ENCODE measurements around the gene IRF9.

GRCh38 chr14:24122416-24122815 lies 38.6 kb upstream of the IRF9 start:
- TF ChIP-seq, protein P1, sequence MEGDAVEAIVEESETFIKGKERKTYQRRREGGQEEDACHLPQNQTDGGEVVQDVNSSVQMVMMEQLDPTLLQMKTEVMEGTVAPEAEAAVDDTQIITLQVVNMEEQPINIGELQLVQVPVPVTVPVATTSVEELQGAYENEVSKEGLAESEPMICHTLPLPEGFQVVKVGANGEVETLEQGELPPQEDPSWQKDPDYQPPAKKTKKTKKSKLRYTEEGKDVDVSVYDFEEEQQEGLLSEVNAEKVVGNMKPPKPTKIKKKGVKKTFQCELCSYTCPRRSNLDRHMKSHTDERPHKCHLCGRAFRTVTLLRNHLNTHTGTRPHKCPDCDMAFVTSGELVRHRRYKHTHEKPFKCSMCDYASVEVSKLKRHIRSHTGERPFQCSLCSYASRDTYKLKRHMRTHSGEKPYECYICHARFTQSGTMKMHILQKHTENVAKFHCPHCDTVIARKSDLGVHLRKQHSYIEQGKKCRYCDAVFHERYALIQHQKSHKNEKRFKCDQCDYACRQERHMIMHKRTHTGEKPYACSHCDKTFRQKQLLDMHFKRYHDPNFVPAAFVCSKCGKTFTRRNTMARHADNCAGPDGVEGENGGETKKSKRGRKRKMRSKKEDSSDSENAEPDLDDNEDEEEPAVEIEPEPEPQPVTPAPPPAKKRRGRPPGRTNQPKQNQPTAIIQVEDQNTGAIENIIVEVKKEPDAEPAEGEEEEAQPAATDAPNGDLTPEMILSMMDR (IDR thresholded peaks at IDR 0.05) = no peak
- TF ChIP-seq POLR2A (IDR thresholded peaks at IDR 0.05) = no peak
- no peak for TF ChIP-seq EP300 (IDR thresholded peaks at IDR 0.05)
- TF ChIP-seq POLR2AphosphoS5 (IDR thresholded peaks at IDR 0.05) = no peak
